ENCODE results near the gene NOTUM. TPM values are rescaled to one million over a fixed set of nuclear protein-coding genes. Genes with fewer than 3 reads are reported as not detected.

The NOTUM gene
- total and polyA plus RNA-seq, 2 experiments from 2014 or later, result 0.29 to 1.6 TPM

GRCh38 chr17:81967533-81968395, 6.8 kb upstream of the NOTUM start:
- peaks cover 3% of the 10 kb centered on the region; the same call in 1 of the 3 replicates for H3K4me1 Mint-ChIP-seq
- H3K4me2 ChIP-seq, result peak overlapping the region; percentile 76
- peak overlapping the region; percentile 10; the same call in 1 of the 3 replicates for H3K4me3 Mint-ChIP-seq
- peak overlapping the region; percentile 92 for H2AFZ ChIP-seq
- H3K9me3 Mint-ChIP-seq, result peaks cover 7% of the 10 kb centered on the region
- H4K20me1 ChIP-seq (replicated peaks; ENCODE audit: insufficient read depth), result no peaks in the 10 kb centered on the region
- H3K9me2 ChIP-seq (ENCODE audit: insufficient read depth), result no peaks in the 10 kb centered on the region
- no peaks in the 10 kb centered on the region for H3K36me3 ChIP-seq (ENCODE audit: insufficient read depth)
- no peak overlapping the region for H3K27ac ChIP-seq (ENCODE audit: low read depth)
- peak overlapping the region; percentile 47 for H3K4me3 ChIP-seq
- ATAC-seq (peak; percentile 75), DNase-seq (ENCODE audit: low spot score) (peak; percentile 93)
- H3K27ac Mint-ChIP-seq, result no peak overlapping the region
- H3K27me3 ChIP-seq (ENCODE audit: insufficient read depth), result peaks cover 62% of the 10 kb centered on the region
- peaks cover 3% of the 10 kb centered on the region; the same call in 1 of the 3 replicates for H3K36me3 Mint-ChIP-seq (ENCODE audit: low read depth)
- TF ChIP-seq CREB1 (CRISPR knock-in tag; IDR thresholded peaks at IDR 0.05; ENCODE audit: low read depth) (0 out of 2 replicates have a peak, but pooled peaks have one; percentile 15), ZNF114 (CRISPR knock-in tag; IDR thresholded peaks at IDR 0.05) (no peak), POLR2AphosphoS5 (IDR thresholded peaks at IDR 0.05; ENCODE audit: low read depth) (peak; percentile 34; the same call in 1 of the 2 replicates), JUNB (IDR thresholded peaks at IDR 0.05; ENCODE audit: unreplicated experiment) (no peak)
- H3K79me2 ChIP-seq (replicated peaks; ENCODE audit: insufficient read depth), result no peaks in the 10 kb centered on the region
- peaks cover 21% of the 10 kb centered on the region for H3K4me1 ChIP-seq (ENCODE audit: insufficient read depth)
- H3K27me3 Mint-ChIP-seq (ENCODE audit: insufficient read depth, low read depth, poor library complexity), result peaks cover 52% of the 10 kb centered on the region
- peaks cover 14% of the 10 kb centered on the region for H3F3A ChIP-seq (replicated peaks; ENCODE audit: low read depth)

GRCh38 chr17:81967244-81967532, 6.2 kb upstream of the NOTUM start:
- no peaks in the 10 kb centered on the region for H3K9me2 ChIP-seq (ENCODE audit: insufficient read depth)
- TF ChIP-seq CTCF (conservative IDR thresholded peaks at IDR 0.05; ENCODE audit: low read depth in 2 of 2) (no peak), EZH2phosphoT487 (IDR thresholded peaks at IDR 0.05; ENCODE audit: unreplicated experiment) (no peak), EZH2 (IDR thresholded peaks at IDR 0.05; ENCODE audit: low read depth, unreplicated experiment) (no peak), REST (IDR thresholded peaks at IDR 0.05; ENCODE audit: unreplicated experiment) (no peak), CREB1 (CRISPR knock-in tag; IDR thresholded peaks at IDR 0.05; ENCODE audit: low read depth) (no peak), ZNF114 (CRISPR knock-in tag; IDR thresholded peaks at IDR 0.05) (no peak), ETS1 (IDR thresholded peaks at IDR 0.05) (no peak), POLR2AphosphoS5 (IDR thresholded peaks at IDR 0.05; ENCODE audit: low read depth) (no peak), NANOG (IDR thresholded peaks at IDR 0.05; ENCODE audit: borderline replicate concordance) (no peak)

More at GRCh38 chr17:81967244-81967532, 6.2 kb upstream of the NOTUM start:
- H2AFZ ChIP-seq, result peak overlapping the region; percentile 92
- Mint-ChIP-seq H3K36me3 (ENCODE audit: low read depth) (no peaks in the 10 kb centered on the region), H3K4me3 (no peak overlapping the region), H3K27me3 (ENCODE audit: insufficient read depth, low read depth, poor library complexity) (peaks cover 55% of the 10 kb centered on the region), H3K27ac (no peak overlapping the region), H3K4me1 (peaks cover 3% of the 10 kb centered on the region; the same call in 1 of the 3 replicates), H3K9me3 (peaks cover 1% of the 10 kb centered on the region; the same call in 2 of the 3 replicates)
- H3K4me1 ChIP-seq (ENCODE audit: insufficient read depth), result peaks cover 24% of the 10 kb centered on the region
- no peaks in the 10 kb centered on the region for H4K20me1 ChIP-seq (replicated peaks; ENCODE audit: insufficient read depth)
- peaks cover 20% of the 10 kb centered on the region for H3F3A ChIP-seq (replicated peaks; ENCODE audit: low read depth)
- H3K79me2 ChIP-seq (replicated peaks; ENCODE audit: insufficient read depth), result no peaks in the 10 kb centered on the region
- H3K4me2 ChIP-seq, result peak overlapping the region; percentile 76
- no peaks in the 10 kb centered on the region for H3K36me3 ChIP-seq (ENCODE audit: insufficient read depth)
- ATAC-seq, result peak; percentile 5
- no peak for DNase-seq (ENCODE audit: low spot score)
- peak overlapping the region; percentile 47 for H3K4me3 ChIP-seq
- H3K27me3 ChIP-seq (ENCODE audit: insufficient read depth), result peaks cover 68% of the 10 kb centered on the region
- H3K27ac ChIP-seq (ENCODE audit: low read depth), result no peak overlapping the region

Data from GM23338 (cell line).